COLO668 (cell line): ENCODE measurements around the gene SSR1.
"Not testable (repeated sequence)": the region's sequence is repeated elsewhere in the genome, so short reads cannot be mapped to it uniquely, and the experiment has no call there.

ENCODE experiments used
- DNase-seq: peaks from one replicate; lab custom pipeline; 2025; ENCODE audit not compliant: unreplicated experiment; lab: John Stamatoyannopoulos, UW

Gene SSR1

GRCh38 chr6:7283676-7284075, 29.3 kb downstream of the SSR1 start:
- no peak for DNase-seq

GRCh38 chr6:7282097-7282906, 30.7 kb downstream of the SSR1 start:
- DNase-seq, result no peak

DNA sequence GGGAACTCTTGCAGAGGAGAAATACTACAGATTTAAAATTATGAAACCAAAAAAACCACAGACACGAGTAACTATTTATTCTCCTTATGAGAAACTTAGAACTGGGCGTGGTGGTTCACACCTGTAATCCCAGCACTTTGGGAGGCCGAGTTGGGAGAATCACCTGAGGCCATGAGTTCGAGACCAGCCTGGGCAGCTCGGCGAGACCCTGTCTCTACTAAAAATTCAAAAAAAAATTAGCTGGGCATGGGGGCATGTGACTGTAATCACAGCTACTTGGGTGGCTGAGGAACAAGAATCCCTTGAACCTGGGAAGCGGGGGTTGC, 36.8 kb downstream of the SSR1 start:
- no peak for DNase-seq

DNA sequence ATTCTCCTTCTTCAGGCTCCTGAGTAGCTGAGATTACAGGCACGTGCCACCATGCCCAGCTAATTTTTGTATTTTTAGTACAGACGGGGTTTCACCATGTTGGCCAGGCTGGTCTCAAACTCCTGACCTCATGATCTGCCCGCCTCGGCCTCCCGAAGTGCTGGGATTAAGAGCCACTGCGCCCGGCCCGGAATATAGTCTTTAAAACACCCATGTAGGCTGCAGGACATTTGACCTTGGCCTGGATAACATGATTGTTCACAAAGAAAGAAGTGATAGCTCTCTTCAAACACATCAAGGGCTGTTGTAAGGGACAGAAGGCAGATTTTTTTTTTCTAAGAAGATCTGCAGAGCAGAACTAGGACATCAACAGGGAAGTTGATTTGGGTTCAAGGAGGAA, 38.5 kb downstream of the SSR1 start:
- not testable (repeated sequence) for DNase-seq

GRCh38 chr6:7273709-7274108, 39.3 kb downstream of the SSR1 start:
- no peak for DNase-seq

DNA sequence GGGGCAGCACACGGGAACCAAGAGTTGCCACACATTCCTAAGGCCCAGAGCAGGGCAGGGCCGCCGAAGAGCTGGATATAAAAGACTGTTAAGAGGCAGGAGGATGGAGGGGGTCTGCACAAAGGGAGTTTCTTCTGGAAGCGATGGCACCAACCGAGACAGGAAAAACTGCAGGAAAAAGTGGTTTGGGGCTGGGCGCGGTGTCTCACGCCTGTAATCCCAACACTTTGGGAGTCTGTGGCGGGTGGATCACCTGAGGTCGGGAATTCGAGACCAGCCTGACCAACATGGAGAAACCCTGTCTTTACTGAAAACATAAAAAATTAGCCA, 41.8 kb downstream of the SSR1 start:
- DNase-seq, result no peak

DNA sequence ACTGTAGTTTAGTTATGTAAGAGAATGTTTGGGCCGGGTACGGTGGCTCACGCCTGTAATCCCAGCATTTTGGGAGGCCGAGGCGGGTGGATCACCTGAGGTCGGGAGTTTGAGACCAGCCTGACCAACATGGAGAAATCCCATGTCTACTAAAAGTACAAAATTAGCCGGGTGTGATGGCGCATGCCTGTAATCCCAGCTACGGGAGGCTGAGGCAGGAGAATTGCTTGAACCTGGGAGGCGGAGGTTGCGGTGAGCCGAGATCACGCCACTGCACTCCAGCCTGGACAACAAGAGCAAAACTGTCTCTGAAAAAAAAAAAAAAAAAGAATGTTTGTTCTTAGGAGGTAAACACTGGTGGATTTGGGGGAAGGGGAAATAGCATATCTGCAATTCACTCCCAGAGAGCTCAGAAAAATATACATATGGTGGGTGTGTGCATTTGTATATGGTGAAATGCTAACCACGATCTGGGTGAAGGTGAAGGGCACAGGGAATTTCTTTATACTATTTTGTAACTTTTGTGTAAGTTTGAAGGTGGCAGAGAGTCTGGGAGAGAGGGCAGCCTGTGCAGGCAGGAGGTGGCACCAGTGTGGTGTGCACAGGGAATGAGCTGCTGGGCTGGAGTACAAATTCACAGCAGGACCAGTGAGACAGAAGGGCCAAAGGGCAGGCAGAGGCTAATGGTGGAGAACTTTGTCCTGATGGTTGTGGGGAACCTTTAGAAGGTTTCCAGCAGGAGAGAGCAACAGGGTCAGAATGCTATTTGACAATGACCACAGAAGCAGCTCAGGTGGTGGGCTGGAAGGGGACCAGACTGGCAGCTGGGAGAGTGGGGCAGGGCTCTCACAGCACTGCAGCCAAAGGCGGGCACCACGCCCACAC, 42.4 kb downstream of the SSR1 start:
- DNase-seq, result no peak

- DNase-seq, result no peak
Measured at GRCh38 chr6:7269816-7270215, 43.2 kb downstream of the SSR1 start.

DNA sequence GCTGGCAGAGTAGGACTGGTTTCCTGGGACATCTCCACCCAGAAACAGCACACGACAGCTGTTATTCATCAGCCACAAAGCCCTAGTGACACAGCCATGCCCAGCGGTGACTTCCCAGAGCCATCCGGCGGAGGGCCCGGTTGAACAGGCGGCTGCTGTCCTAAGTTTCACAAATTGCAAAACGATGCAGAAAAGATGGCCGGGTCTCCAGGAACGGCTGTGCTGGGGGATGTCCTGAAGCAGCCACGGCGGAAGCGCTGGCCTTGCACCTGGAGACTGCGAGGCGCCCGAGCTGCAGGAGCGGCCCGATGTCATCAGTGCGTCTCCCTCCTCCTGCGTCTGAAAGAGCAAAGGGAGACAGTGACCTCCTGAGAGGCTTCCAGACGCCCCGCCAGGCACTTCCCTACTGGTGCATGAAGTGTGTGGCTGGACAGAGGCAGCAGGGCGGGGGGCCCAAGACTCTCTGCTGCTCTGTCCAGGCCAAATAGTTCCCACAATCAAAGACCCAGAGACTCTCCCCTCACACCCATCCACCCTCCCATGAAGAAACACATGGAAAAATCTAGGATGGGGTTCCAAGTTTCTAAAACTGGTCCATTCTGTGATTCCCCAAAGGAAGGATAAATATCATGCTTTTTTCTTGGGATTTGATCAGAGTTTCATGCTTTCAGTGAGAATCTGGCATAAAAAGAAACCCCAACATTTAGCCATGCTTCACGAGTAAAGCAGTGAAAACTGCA, 44.0 kb downstream of the SSR1 start:
- DNase-seq, result no peak

GRCh38 chr6:7268362-7268761, 44.6 kb downstream of the SSR1 start:
- no peak for DNase-seq

- no peak for DNase-seq
Measured at GRCh38 chr6:7267466-7268091, 45.4 kb downstream of the SSR1 start.

DNA sequence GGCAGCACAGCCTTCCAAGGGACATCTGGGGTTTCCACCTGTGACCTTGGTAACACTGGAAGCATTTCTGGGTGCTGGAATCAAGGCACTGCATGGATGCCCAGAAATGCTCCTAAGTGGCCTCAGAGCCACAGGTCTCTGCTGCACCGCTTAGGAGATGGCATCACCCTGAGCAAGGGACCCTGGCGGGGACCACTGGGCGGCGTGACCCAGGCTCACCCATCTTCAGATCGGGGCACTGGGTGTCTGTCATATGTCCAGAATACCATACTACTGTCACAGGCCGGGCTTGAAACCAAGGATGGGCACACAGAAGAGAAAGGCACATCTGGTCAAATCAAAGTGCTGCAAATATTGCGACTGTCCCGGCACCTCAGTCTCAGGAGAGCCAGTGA, 45.9 kb downstream of the SSR1 start:
- no peak for DNase-seq

- not testable (repeated sequence) for DNase-seq
Measured at GRCh38 chr6:7265385-7265726, 47.6 kb downstream of the SSR1 start.

- no peak for DNase-seq
Measured at GRCh38 chr6:7264686-7265384, 48.2 kb downstream of the SSR1 start.

DNA sequence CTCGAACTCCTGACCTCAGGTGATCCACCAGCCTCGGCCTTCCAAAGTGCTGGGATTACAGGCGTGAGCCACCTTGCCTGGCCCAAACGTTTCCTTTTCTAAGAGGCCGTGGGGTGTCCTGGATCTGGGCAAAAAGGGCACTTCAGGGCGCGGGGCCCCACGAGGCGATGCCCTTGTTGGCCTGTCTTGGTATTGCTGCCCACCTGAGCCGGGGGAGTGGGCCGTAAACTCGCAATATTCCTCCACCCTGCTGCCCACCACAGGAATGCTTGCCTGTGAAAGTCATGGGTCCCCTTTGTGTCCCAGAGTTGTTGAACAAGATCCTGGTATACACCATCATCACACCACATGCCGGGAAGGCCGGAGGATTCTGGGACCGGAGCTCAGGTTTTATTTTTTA, 49.0 kb downstream of the SSR1 start:
- DNase-seq, result no peak

- not testable (repeated sequence) for DNase-seq
Measured at GRCh38 chr6:7263519-7263805, 49.5 kb downstream of the SSR1 start.

DNA sequence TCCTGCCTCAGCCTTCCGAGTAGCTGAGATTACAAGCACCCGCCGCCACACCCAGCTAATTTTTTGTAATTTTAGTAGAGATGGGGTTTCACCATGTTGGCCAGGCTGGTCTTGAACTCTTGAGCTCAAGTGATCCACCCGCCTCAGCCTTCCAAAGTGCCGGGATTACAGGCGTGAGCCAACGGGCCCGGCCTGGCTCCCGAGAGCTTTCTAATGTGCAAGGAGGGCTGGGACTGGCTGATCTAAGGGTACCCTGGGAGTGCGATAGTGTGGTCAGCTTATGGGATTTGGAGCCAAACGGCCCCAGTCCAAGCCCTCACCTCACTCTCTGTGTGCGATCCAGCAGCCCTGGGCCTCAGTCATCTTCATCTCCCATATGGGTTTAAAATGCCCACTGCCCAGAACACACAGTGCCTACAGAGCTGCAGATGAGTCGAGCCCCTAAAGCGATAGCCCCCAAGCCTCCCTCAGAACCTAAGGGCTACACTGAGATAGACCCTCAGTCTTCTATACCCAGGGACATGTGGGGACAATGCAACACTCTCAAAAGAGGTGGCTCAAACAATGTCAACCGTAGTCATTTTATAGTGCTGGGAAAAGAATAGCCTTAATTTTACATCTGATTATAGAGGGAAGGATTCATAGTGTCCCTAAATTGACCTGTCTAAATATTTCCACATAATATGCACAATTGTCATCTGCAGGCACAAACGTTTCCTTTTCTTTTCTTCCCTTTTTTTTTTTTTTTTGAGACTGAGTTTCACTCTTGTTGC, 50.1 kb downstream of the SSR1 start:
- DNase-seq, result no peak

DNA sequence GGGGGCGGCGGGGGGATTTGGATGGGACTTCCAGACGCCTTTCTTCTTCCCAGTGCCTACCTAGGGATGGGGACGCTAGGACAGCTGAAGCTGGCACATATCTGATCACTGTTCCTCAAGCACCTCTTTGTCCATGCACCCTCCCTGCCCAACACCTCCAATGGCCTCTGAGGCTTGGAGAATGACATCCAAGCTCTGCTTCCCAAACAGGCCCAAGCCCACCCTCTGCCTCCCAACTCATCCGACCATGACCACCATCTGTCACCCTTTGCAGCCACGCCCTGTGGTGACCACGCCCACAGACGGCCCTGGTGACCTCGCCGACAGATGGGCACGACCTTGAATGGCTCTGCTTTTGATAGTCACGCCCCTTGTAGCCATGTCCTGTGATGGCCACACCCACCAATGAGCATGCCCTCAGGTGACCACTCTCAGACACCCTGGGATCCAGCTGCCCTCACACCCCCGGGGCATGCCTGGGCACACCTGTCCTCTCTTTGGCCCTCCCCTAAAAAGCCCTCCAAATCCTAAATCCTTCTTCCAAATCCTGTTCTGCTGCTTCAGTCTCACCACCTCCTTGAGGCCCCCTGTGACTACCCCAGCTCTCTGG, 51.0 kb downstream of the SSR1 start:
- DNase-seq, result peak; percentile 65

DNA sequence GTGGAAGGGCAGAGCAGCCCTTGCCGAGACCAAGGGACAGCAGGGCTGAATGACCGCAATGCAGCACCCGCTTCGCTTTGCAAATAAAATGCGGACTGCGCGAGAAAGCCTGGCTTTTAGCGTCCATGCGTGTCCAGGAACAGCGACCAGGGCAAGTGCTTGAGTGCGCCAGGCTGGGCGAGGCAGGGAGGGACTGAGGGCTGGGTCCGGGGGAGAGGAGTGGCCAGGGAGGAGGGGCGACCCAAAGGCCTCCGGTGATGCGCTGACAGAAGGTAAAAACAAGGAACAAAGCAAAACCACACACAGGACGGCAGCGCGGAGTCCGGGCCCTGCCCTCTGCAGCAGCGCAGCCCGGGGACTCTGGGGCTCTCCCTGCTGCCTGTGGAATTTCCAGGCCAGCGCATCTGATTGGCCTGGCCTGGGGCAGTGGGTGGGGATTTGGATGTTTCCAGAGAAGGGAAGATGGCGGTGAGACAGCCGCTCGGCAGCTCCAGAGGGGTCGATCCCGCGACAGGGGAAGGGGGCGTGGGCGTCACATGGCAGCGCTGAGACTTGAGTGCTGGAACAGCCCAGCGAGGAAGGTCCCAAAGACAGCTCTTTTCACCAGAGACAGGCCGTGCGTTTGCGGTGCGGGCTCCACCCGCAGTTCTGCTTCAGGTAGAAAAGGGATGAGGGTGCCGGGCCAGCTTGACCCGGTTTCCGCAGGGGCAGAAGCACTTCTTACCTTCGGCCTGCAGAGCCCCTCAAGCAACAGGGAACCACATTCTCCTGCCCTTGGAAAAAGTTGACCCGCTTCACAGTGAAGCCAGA, 51.8 kb downstream of the SSR1 start:
- peak; percentile 73 for DNase-seq
